HepG2 (cell line): ENCODE data around the gene ANKRD44.

Experiments used
- ARHGAP35 ChIP-seq: sonication (generic); formaldehyde crosslinking; IDR thresholded peaks from 2 replicates; pipeline ENCODE4 v1.9.0; 2022; ENCODE audit warnings: mild to moderate bottlenecking, inconsistent platforms, moderate library complexity, missing genetic modification reagents, borderline replicate concordance
- FOXM1 ChIP-seq: sonication (generic); formaldehyde crosslinking; IDR thresholded peaks from 2 replicates; pipeline ENCODE4 v1.5.0; 2020; ENCODE audit warnings: missing genetic modification reagents
- KAT7 ChIP-seq: IDR thresholded peaks from 2 replicates; pipeline ENCODE4 v1.6.1; 2018; ENCODE audit warnings: borderline replicate concordance, missing compliant biosample characterization
- MTA3 ChIP-seq: sonication (generic); formaldehyde crosslinking; IDR thresholded peaks from 2 replicates; pipeline ENCODE4 v1.4.0; 2020; ENCODE audit warnings: missing genetic modification reagents
- RXRA ChIP-seq: sonication (generic); formaldehyde crosslinking; IDR thresholded peaks from 2 replicates; pipeline ENCODE4 v1.5.1; 2020; ENCODE audit warnings: missing genetic modification reagents
- SCMH1 ChIP-seq: sonication (generic); formaldehyde crosslinking; IDR thresholded peaks from 2 replicates; pipeline ENCODE4 v1.9.0; 2021; ENCODE audit warnings: missing genetic modification reagents, mild to moderate bottlenecking, borderline replicate concordance
- TF ChIP-seq, protein P1 (sequence below): sonication (generic); formaldehyde crosslinking; IDR thresholded peaks from 2 replicates; pipeline ENCODE4 v1.5.0; 2020; ENCODE audit warnings: missing genetic modification reagents
- TF ChIP-seq, protein P2 (sequence below): sonication (generic); formaldehyde crosslinking; IDR thresholded peaks from 2 replicates; pipeline ENCODE4 v1.5.1; 2020; ENCODE audit warnings: mild to moderate bottlenecking, missing genetic modification reagents

DNA sequence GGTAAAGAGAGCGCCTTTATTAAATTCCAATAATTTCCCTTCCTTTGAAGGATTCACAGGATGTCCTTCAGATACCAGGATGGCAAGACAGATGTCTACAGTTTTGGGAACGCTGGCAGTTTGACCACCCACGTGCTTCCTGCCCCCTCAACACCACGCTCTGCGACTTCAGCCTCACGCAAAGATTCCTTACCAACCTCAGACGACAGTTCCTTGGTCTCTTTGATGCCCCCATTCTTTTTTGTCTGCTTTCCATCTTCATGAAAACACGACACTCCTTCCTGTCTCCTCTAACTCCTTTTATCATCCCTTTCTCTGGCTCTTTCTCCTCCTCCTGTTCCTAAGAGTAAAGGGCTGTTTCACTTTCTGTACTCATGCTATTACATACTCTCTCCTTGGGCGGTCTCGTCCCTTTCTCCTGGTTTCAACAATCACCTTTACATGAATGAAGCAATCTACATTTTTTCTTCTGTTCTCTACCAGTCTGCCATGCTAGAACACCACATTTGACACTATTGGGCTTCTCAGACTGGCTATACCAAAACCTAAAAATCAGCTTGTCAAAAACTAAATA is 194.2 kb downstream of the ANKRD44 start:
- TF ChIP-seq SCMH1 (CRISPR knock-in tag): no peak
- TF ChIP-seq RXRA (CRISPR knock-in tag): no peak
- TF ChIP-seq FOXM1 (CRISPR knock-in tag): no peak
- TF ChIP-seq MTA3 (CRISPR knock-in tag): no peak
- TF ChIP-seq ARHGAP35 (CRISPR knock-in tag): no peak
- TF ChIP-seq, protein P1, sequence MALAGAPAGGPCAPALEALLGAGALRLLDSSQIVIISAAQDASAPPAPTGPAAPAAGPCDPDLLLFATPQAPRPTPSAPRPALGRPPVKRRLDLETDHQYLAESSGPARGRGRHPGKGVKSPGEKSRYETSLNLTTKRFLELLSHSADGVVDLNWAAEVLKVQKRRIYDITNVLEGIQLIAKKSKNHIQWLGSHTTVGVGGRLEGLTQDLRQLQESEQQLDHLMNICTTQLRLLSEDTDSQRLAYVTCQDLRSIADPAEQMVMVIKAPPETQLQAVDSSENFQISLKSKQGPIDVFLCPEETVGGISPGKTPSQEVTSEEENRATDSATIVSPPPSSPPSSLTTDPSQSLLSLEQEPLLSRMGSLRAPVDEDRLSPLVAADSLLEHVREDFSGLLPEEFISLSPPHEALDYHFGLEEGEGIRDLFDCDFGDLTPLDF (CRISPR knock-in tag): no peak
- TF ChIP-seq KAT7: no peak
- TF ChIP-seq, protein P2, sequence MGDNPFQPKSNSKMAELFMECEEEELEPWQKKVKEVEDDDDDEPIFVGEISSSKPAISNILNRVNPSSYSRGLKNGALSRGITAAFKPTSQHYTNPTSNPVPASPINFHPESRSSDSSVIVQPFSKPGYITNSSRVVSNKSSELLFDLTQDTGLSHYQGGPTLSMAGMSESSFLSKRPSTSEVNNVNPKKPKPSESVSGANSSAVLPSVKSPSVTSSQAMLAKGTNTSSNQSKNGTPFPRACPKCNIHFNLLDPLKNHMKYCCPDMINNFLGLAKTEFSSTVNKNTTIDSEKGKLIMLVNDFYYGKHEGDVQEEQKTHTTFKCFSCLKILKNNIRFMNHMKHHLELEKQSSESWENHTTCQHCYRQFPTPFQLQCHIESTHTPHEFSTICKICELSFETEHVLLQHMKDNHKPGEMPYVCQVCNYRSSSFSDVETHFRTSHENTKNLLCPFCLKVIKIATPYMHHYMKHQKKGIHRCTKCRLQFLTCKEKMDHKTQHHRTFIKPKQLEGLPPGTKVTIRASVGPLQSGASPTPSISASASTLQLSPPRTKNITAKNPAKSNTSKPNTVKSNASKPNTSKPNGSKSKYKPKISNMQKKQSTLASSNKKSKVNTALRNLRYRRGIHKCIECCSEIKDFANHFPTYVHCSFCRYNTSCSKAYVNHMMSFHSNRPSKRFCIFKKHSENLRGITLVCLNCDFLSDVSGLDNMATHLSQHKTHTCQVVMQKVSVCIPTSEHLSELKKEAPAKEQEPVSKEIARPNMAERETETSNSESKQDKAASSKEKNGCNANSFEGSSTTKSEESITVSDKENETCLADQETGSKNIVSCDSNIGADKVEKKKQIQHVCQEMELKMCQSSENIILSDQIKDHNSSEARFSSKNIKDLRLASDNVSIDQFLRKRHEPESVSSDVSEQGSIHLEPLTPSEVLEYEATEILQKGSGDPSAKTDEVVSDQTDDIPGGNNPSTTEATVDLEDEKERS (CRISPR knock-in tag): no peak
